K562 (cell line): ENCODE data around the gene ABCB10. TPM values are rescaled to one million over a fixed set of nuclear protein-coding genes. Genes with fewer than 3 reads are reported as not detected.
A peak's percentile ranks its signal among the peaks of the same experiment; 100 is the strongest.

Source experiments
- E2F1 ChIP-seq: sonication (generic); formaldehyde crosslinking; IDR thresholded peaks from 2 replicates; pipeline ENCODE4 v1.8.1; 2023; ENCODE audit warnings: mild to moderate bottlenecking, missing genetic modification reagents, moderate library complexity
- ILF3 ChIP-seq: fragments of 450-650 bp; IDR thresholded peaks from 2 replicates; pipeline ENCODE4 v1.6.1; 2018; ENCODE audit warnings: antibody characterized with exemption, mild to moderate bottlenecking, moderate library complexity, borderline replicate concordance
- LCOR ChIP-seq: sonication (generic); formaldehyde crosslinking; IDR thresholded peaks from 2 replicates; pipeline ENCODE4 v1.8.0; 2022; ENCODE audit warnings: mild to moderate bottlenecking, missing genetic modification reagents
- SMARCA4 ChIP-seq: fragments of 450-650 bp; IDR thresholded peaks from 2 replicates; pipeline ENCODE4 v1.6.1; 2016
- SRSF9 ChIP-seq: fragments of 200-400 bp; formaldehyde crosslinking; IDR thresholded peaks from 2 replicates; pipeline ENCODE4 v1.6.1; 2017; ENCODE audit warnings: low read depth, low read length, borderline replicate concordance
- TFE3 ChIP-seq: fragments of 450-650 bp; formaldehyde crosslinking; IDR thresholded peaks from 2 replicates; pipeline ENCODE4 v1.4.0; 2020; ENCODE audit warnings: mild to moderate bottlenecking, mixed read lengths
- U2AF2 ChIP-seq: fragments of 200-400 bp; formaldehyde crosslinking; optimal IDR thresholded peaks from 2 replicates; pipeline ENCODE3; 2017; ENCODE audit warnings: low read depth, mild to moderate bottlenecking, low read length
- ZNF318 ChIP-seq, 2 experiments: fragments of 450-650 bp; IDR thresholded peaks; 2 replicates each; pipeline ENCODE4 v1.6.1; 2016; ENCODE audit warnings: mild to moderate bottlenecking in 2 of 2, borderline replicate concordance in 1 of 2, low read depth in 1 of 2, moderate library complexity in 1 of 2
- ZNF609 ChIP-seq: sonication (generic); formaldehyde crosslinking; IDR thresholded peaks from 2 replicates; pipeline ENCODE4 v1.8.1; 2023; ENCODE audit warnings: missing genetic modification reagents, mild to moderate bottlenecking, borderline replicate concordance
- polyA plus RNA-seq, 8 experiments: library from polyadenylated mRNA; depleted of rRNA in 4 of 8; stranded (reverse) in 5 of 8; unstranded in 3 of 8; fragments of >200 nt; fragmentation: Nextera tagmentation in 2 of 8; fragmentation: Illumina TruSeq in 1 of 8; extraction: Ambion mirVana in 2 of 8; extraction: Trizol in 1 of 8; gene quantifications; 2 replicates each; pipeline versions ENCODE4 v1.2.1 to v1.2.3, GENCODE V29; 2011 to 2014; ENCODE audit warnings: inconsistent platforms in 1 of 8, missing spikeins in 1 of 8
- total RNA-seq, 7 experiments: library from RNA; depleted of rRNA in 6 of 7; stranded (reverse); fragments of >200 nt in 6 of 7; fragmentation: Illumina TruSeq in 2 of 7; extraction: Trizol in 2 of 7; gene quantifications; 2 replicates each; pipeline versions ENCODE4 v1.2.1 to v1.2.3, GENCODE V29; 2011 to 2021; ENCODE audit warnings: low replicate concordance in 1 of 7

Gene ABCB10
- total and polyA plus RNA-seq, 9 of the 15 experiments (the other 6 are each of a cell fraction or from before 2014, with no cell fraction given): 12.4 to 54.8 (median 36.4) TPM

- TF ChIP-seq ZNF318 (IDR thresholded peaks at IDR 0.05; ENCODE audit: borderline replicate concordance in 1 of 2, low read depth in 1 of 2) (no peak), TFE3 (CRISPR knock-in tag) (no peak), U2AF2 (no peak), ILF3 (peak; percentile 65; the same call in 1 of the 2 replicates), LCOR (CRISPR knock-in tag) (peak; percentile 68; the same call in 1 of the 2 replicates), E2F1 (CRISPR knock-in tag) (peak; percentile 91), SMARCA4 (peak; percentile 54; the same call in 1 of the 2 replicates), ZNF609 (CRISPR knock-in tag) (no peak), SRSF9 (no peak)
Measured at GRCh38 chr1:229558460-229559335, at the start of gene ABCB10 (continued).
